Tibial nerve (tissue), 4 donors: ENCODE results near the gene PGR. TPM values are rescaled to one million over a fixed set of nuclear protein-coding genes. Genes with fewer than 3 reads are reported as not detected.

Experiments
- DNase-seq, 2 donors: peaks; one replicate each; pipeline ENCODE4 v3.0.0-alpha.2; 2019; ENCODE audit warnings: low spot score in 2 of 2
- H3K27ac ChIP-seq, 4 donors: fragments of 200-600 bp; sonication (generic) in 3 of 4; one replicate each; pipeline ENCODE4 v1.5.1; 2017 to 2019; ENCODE audit warnings: mild to moderate bottlenecking in 1 of 4
- H3K27me3 ChIP-seq, 2 donors: fragments of 200-600 bp; sonication (generic) in 1 of 2; one replicate each; pipeline versions ENCODE4 v1.5.1 to v1.6.0; 2017 to 2019
- H3K36me3 ChIP-seq, 3 donors: fragments of 200-600 bp; sonication (generic); one replicate each; pipeline ENCODE4 v1.5.1; 2018 to 2019
- H3K4me1 ChIP-seq, 4 donors: fragments of 200-600 bp; sonication (generic) in 3 of 4; one replicate each; pipeline ENCODE4 v1.5.1; 2017 to 2019
- H3K4me3 ChIP-seq, 4 donors: fragments of 200-600 bp; sonication (generic) in 3 of 4; one replicate each; pipeline ENCODE4 v1.5.1; 2017 to 2019; ENCODE audit warnings: mild to moderate bottlenecking in 1 of 4, moderate library complexity in 1 of 4
- H3K9me3 ChIP-seq, 4 donors: fragments of 200-600 bp; sonication (generic) in 3 of 4; one replicate each; pipeline ENCODE4 v1.5.1; 2017 to 2019
- EP300 ChIP-seq, 2 donors: sonication (generic); formaldehyde crosslinking; IDR thresholded peaks; one replicate each; pipeline ENCODE4 v1.6.1; 2017; ENCODE audit warnings: antibody characterized with exemption in 2 of 2, mild to moderate bottlenecking in 1 of 2
- POLR2A ChIP-seq, 2 donors: fragments of 450-650 bp; IDR thresholded peaks; one replicate each; pipeline ENCODE4 v1.6.1; 2017; ENCODE audit warnings: antibody characterized with exemption in 2 of 2, mild to moderate bottlenecking in 2 of 2, moderate library complexity in 2 of 2
- WGBS, 2 donors: methylation state at CpG; one replicate each; pipeline ENCODE4 v1.1.5; 2018; 5-methylcytosine and 5-hydroxymethylcytosine counted together
- total RNA-seq, 4 donors: library from RNA; depleted of rRNA; stranded (reverse); fragments of >200 nt; gene quantifications; one replicate each; pipeline ENCODE4 v1.1.0, GENCODE V29; 2016
- TF ChIP-seq, protein P1 (sequence below), 5 experiments: fragments of 200-600 bp in 3 of 5; fragments of 450-650 bp in 2 of 5; sonication (generic) in 3 of 5; IDR thresholded peaks; one replicate each; pipeline ENCODE4 v1.5.1; 2016 to 2019; ENCODE audit warnings: antibody characterized with exemption in 5 of 5, mild to moderate bottlenecking in 3 of 5, moderate library complexity in 2 of 5

PGR gene
- total RNA-seq, 4 donors from 2014 or later, result 2.0 to 4.8 (median 2.1) TPM

DNA sequence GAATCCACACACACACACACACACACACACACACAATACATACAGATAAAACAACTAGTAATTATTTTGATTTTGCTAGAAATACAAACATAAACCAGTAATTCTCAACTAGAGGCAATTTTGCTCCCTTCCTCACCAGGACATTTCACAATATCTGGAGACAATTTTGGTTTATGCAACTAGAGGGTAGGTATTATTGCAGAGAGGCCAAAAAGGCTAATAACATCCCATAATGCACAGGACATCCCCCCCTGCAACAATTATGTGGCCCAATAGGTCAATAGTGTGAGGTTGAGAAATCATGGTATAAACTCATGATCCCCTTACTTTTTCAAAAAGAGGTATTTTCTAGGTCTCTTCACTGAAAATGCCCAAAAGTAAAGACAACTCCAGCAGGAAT lies 29.0 kb downstream of the PGR start:
- Histone ChIP-seq H3K4me3 (no peak overlapping the region), H3K27ac (no peak overlapping the region)

DNA sequence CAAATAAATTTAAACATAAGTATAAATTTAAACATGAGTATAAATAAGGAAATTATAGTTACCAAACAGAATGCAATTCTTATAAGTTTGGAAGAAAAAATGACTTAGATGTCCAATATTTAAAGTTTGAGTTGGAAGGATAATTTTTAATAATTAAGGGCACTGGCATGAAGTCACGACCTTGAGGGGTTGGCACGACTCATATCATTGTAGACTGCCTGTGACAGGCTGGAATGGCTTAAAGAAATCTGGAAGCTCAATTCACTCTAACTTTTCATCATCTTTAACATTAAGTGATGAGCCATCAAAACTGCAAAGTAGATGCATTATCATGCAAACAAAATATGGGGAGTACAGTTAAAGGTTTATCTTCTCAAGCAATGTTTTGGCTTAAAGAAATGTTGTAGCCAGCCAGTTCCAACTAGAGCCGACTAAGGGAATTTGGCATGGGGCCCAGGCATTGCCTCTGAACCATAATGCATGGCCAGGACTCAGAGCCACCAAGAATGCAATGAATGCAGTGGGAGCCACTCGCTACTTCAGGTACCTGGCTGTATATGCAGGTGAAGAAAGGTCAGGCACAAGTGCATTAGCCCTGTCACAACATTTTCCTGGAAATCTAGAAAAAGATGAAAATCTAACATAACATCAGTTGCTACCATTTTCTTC lies 33.4 kb downstream of the PGR start:
- no peak overlapping the region for H3K4me3 ChIP-seq
- DNase-seq, result no peak
- no peaks in the 10 kb centered on the region for H3K27me3 ChIP-seq
- H3K27ac ChIP-seq, result no peak overlapping the region
- H3K9me3 ChIP-seq, result no peaks in the 10 kb centered on the region
- WGBS, 2 donors, result 65 to 70% methylated on average over 4 of the region's 4 CpGs
- no peaks in the 10 kb centered on the region for H3K36me3 ChIP-seq
- H3K4me1 ChIP-seq, result no peaks in the 10 kb centered on the region
- TF ChIP-seq, protein P1, sequence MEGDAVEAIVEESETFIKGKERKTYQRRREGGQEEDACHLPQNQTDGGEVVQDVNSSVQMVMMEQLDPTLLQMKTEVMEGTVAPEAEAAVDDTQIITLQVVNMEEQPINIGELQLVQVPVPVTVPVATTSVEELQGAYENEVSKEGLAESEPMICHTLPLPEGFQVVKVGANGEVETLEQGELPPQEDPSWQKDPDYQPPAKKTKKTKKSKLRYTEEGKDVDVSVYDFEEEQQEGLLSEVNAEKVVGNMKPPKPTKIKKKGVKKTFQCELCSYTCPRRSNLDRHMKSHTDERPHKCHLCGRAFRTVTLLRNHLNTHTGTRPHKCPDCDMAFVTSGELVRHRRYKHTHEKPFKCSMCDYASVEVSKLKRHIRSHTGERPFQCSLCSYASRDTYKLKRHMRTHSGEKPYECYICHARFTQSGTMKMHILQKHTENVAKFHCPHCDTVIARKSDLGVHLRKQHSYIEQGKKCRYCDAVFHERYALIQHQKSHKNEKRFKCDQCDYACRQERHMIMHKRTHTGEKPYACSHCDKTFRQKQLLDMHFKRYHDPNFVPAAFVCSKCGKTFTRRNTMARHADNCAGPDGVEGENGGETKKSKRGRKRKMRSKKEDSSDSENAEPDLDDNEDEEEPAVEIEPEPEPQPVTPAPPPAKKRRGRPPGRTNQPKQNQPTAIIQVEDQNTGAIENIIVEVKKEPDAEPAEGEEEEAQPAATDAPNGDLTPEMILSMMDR (IDR thresholded peaks at IDR 0.05), result no peak
- TF ChIP-seq EP300 (IDR thresholded peaks at IDR 0.05) (no peak), POLR2A (IDR thresholded peaks at IDR 0.05) (no peak)

More for the DNA sequence above, 29.0 kb downstream of the PGR start:
- H3K36me3 ChIP-seq, result no peaks in the 10 kb centered on the region
- no peaks in the 10 kb centered on the region for H3K27me3 ChIP-seq
- H3K4me1 ChIP-seq, result no peaks in the 10 kb centered on the region
- TF ChIP-seq POLR2A (IDR thresholded peaks at IDR 0.05) (no peak), EP300 (IDR thresholded peaks at IDR 0.05) (no peak)
- TF ChIP-seq, protein P1 (IDR thresholded peaks at IDR 0.05), result no peak
- DNase-seq, result no peak
- H3K9me3 ChIP-seq, result peaks cover 0 to under 1% (median 0%) of the 10 kb centered on the region in 4 donors

DNA sequence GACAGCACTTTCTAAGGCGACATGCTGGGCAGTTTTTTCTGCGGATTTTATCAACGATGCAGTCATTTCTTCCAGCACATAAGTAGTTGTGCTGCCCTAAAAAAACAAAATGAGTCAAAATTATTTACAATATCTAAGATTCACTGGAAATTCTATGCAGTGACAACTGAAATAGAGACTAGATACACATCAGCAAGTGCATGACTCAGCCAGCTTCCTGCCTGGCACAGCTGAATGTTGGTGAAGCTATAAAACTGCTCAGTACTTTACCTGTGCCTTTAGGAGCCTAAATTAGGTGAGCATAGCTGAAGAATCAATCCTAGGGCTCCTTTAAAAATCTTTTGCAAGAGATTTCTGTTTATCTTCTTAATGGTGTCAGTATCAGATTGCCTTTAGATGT lies 37.8 kb downstream of the PGR start:
- Histone ChIP-seq H3K4me1 (no peaks in the 10 kb centered on the region), H3K27me3 (no peaks in the 10 kb centered on the region), H3K9me3 (peaks cover 0 to 21% (median 6%) of the 10 kb centered on the region in 4 donors), H3K27ac (no peak overlapping the region), H3K4me3 (no peak overlapping the region), H3K36me3 (no peaks in the 10 kb centered on the region)
- no peak for DNase-seq
- TF ChIP-seq, protein P1 (IDR thresholded peaks at IDR 0.05), result no peak
- no peak for TF ChIP-seq POLR2A (IDR thresholded peaks at IDR 0.05)
- no peak for TF ChIP-seq EP300 (IDR thresholded peaks at IDR 0.05)
- WGBS, 2 donors, result 87 to 93% methylated on average over 3 of the region's 3 CpGs

DNA sequence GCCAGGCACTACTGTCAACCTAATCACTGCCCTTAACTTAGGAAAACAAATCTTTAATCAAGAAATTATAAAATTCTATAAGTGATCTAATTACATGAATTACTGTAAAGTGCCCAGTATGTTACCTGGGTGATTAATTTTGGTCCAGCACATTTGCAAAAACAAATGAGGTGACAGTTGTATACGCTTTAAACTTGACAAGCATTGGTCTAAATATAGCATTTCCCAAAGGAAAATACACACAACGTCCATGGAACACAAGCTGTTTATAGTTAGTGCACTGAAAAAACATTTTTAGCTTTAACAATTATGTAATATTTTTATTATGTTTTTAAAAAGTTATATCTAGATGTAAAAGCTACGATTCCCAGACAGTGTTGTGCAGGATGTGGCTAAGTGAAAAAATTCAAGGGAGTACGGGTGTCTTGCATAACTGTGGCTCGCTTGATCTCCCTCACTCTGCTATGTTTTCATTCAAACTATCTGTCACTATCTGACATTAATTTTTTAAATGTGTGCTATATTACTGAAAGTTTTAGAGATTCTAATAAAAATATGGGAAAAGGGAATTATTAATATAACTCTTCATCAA lies 38.8 kb downstream of the PGR start:
- TF ChIP-seq POLR2A (IDR thresholded peaks at IDR 0.05) (no peak), EP300 (IDR thresholded peaks at IDR 0.05) (no peak)
- TF ChIP-seq, protein P1 (IDR thresholded peaks at IDR 0.05), result no peak
- DNase-seq, result no peak
- Histone ChIP-seq H3K4me1 (no peaks in the 10 kb centered on the region), H3K27me3 (no peaks in the 10 kb centered on the region), H3K9me3 (peaks cover 0 to 21% (median 6%) of the 10 kb centered on the region in 4 donors), H3K27ac (no peak overlapping the region), H3K4me3 (no peak overlapping the region), H3K36me3 (no peaks in the 10 kb centered on the region)
- 42 to 59% methylated on average over 5 of the region's 5 CpGs for WGBS, 2 donors

DNA sequence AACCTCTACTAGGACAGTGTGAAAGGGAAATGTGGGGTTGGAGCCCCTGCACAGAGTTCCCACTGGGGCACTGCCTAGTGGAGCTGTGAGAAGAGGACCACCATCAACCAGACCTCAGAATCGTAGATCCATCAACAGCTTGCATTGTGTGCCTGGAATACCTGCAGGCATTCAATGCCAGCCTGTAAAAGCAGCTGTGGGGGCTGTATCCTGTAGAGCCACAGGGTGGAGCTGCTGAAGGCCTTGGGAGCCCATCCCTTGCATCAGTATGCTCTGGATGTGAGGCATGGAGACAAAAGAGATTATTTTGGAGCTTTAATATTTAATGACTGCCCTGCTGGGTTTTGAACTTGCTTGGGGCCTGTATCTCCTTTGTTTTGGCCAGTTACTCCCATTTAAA lies 46.3 kb downstream of the PGR start:
- 100% methylated on average over 1 of the region's 1 CpG for WGBS, 2 donors
- Histone ChIP-seq H3K27me3 (no peaks in the 10 kb centered on the region), H3K4me1 (no peaks in the 10 kb centered on the region), H3K9me3 (peaks cover 0 to 46% (median 6%) of the 10 kb centered on the region in 4 donors), H3K27ac (no peak overlapping the region), H3K36me3 (peaks cover 0 to 7% (median 0%) of the 10 kb centered on the region in 3 donors), H3K4me3 (no peak overlapping the region)
- DNase-seq, result no peak
- no peak for TF ChIP-seq POLR2A (IDR thresholded peaks at IDR 0.05)
- TF ChIP-seq, protein P1 (IDR thresholded peaks at IDR 0.05), result no peak
- TF ChIP-seq EP300 (IDR thresholded peaks at IDR 0.05), result no peak
